Mucosa of descending colon (tissue), 3 donors: ENCODE data around the gene RELT. TPM values are rescaled to one million over a fixed set of nuclear protein-coding genes. Genes with fewer than 3 reads are reported as not detected.

Experiments
- ATAC-seq: fragments of 200-7000 bp; cut with Tn5 transposase; one replicate; pipeline ENCODE4 v1.9.1; 2020; ENCODE audit warnings: mild to moderate bottlenecking, moderate library complexity
- DNase-seq, 3 donors: peaks; one replicate each; pipeline ENCODE4 v3.0.0-alpha.2; 2020
- H3K36me3 ChIP-seq: fragments of 200-600 bp; one replicate; pipeline ENCODE4 v1.8.0; 2021; ENCODE audit warnings: low read depth, mild to moderate bottlenecking
- H3K4me1 ChIP-seq: fragments of 200-600 bp; one replicate; pipeline ENCODE4 v1.8.0; 2021; ENCODE audit warnings: low read depth, mild to moderate bottlenecking
- H3K4me3 ChIP-seq: fragments of 200-600 bp; one replicate; pipeline ENCODE4 v1.8.0; 2021; ENCODE audit warnings: mild to moderate bottlenecking
- H3K9me3 ChIP-seq: fragments of 200-600 bp; one replicate; pipeline ENCODE4 v1.8.0; 2021; ENCODE audit warnings: mild to moderate bottlenecking
- intact Hi-C, 2 donors: fragments of 100-400 bp; cut with DNase I in 1 of 2; cut with micrococcal nuclease in 1 of 2; formaldehyde crosslinking; loops; one replicate each; pipeline versions ENCODE4 v1.11.0 to v1.11.1; 2022; cut with DNase I, micrococcal nuclease
- total RNA-seq, 3 donors: library from RNA; stranded (reverse); fragmentation: NEBNext Ultra II Directional in 2 of 3; extraction: Animal tissue kit (Norgen Biotek cat#: 25700) in 2 of 3; gene quantifications; one replicate each; pipeline versions ENCODE4 v1.2.1 to v1.2.4, GENCODE V29; 2021 to 2023
- TF ChIP-seq, protein P1 (sequence below): fragments of 200-600 bp; IDR thresholded peaks from one replicate; pipeline ENCODE4 v1.8.0; 2022; ENCODE audit warnings: antibody characterized with exemption, mild to moderate bottlenecking
- donor health status: DM: no; HTN: no; CAD: no; lungs with moderate emphysema.
- donor health status: DM: no; HTN: no; CAD: no.
- donor health status: DM: no; HTN: yes; CAD: no.

RELT gene
- total RNA-seq, 3 donors from 2014 or later: 2.3 to 4.7 (median 4.4) TPM

DNA sequence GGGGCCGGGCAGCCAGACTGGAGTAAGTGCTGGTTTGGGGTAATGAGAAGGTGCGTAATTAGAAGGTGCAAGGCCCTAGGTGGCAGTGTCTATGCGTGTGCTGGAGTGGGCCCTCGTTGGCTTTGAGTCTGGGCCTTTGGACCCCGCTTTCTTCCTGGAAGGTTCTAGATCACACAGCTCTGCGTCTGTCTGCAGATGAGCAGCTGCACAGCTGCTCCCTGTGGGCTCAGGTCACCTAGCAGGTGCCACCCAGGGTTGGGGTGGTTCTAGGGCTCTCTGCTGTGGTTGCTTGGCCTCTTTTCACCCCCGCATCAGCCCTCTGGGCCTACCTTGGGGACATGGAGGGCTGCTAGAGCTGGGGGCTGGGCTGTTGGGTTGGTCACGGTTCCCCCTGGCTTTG lies 10.3 kb downstream of the RELT start:
- TF ChIP-seq, protein P1, sequence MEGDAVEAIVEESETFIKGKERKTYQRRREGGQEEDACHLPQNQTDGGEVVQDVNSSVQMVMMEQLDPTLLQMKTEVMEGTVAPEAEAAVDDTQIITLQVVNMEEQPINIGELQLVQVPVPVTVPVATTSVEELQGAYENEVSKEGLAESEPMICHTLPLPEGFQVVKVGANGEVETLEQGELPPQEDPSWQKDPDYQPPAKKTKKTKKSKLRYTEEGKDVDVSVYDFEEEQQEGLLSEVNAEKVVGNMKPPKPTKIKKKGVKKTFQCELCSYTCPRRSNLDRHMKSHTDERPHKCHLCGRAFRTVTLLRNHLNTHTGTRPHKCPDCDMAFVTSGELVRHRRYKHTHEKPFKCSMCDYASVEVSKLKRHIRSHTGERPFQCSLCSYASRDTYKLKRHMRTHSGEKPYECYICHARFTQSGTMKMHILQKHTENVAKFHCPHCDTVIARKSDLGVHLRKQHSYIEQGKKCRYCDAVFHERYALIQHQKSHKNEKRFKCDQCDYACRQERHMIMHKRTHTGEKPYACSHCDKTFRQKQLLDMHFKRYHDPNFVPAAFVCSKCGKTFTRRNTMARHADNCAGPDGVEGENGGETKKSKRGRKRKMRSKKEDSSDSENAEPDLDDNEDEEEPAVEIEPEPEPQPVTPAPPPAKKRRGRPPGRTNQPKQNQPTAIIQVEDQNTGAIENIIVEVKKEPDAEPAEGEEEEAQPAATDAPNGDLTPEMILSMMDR: no peak
- intact Hi-C loops: no loop called here
- Histone ChIP-seq H3K4me3 (no peak overlapping the region), H3K9me3 (no peaks in the 10 kb centered on the region), H3K36me3 (no peaks in the 10 kb centered on the region), H3K4me1 (peaks cover 11% of the 10 kb centered on the region)
- no peak for ATAC-seq
- peak in 1 of 3 donors; percentile 45 for DNase-seq

DNA sequence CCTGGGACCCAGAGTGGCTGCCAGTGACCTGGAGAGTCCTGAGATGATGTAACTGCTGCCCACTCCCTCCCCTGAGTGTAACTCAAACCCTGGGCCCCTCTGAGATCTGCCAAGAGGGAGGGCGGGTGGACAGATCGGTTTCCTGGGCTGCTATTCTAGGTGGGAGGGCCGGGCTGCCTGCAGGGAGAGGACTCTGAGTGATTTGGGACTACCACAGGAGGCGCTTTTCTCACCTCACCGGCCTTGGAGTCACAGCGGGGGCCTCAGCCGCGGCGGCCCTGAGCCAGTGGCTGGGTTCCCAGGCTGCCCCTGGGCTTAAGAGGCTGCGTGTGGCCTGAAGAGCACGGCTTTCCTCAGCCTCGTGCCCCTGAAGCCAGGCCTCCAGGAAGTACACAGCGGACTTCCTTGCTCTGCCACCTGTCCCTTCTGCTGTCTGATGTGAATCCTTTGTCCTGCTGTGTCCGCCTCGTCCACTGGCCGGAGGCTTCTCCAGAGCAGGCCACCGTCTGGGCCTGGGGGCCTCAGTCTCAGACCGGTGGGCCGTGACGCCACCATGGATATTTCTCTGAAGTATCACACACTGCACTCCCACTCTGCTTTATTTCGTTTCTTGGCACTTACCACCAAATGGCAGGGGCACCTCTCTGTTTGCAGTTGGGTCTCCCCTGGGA lies 11.5 kb downstream of the RELT start:
- peak in 1 of 3 donors; percentile 43 for DNase-seq
- intact Hi-C loops: no loop called here
- ATAC-seq: no peak
- Histone ChIP-seq H3K4me3 (no peak overlapping the region), H3K9me3 (no peaks in the 10 kb centered on the region), H3K36me3 (no peaks in the 10 kb centered on the region), H3K4me1 (peaks cover 9% of the 10 kb centered on the region)
- TF ChIP-seq, protein P1: no peak

DNA sequence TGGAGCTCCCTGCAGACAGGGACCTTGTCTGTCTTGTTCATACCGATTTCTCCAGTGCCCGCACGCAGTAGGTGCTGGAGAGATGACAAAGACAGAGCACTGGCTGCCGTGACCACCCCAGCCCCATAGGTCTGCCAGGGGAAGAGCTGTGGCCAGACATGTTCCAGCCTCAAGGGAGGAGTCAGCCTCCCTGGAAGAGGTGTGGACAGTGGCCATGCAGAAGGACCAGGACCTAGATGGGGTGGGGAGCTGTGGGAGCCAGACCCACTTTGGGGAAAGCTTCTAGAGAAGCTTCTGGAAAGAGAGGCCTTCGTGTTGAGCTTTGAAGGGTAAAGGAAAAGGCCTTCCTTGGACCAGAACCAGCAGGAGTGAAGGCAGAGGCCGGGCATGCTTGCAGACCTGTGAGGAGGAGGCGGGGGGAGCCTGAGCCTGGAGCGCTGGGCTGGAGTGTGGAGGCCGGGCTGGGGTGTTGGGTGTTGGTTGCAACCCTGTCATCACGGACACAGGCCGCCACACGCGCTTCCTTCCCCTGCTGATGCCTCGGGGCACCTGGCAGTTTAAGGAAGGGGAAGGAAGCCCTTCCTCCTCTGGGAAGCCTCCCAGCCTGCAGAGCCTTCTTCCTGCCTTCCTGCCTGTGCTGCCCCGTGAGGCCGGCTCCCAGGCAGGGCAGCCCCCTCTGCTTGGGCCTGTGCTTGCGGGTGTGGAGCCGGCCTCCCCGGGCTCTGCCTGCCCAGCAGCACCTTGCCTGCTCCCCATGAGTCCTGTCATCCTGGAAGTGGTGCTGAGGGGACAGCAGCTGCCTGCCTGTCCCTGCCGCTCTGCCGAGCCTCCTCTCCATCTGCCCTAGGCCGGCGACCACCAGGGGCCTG lies 12.3 kb downstream of the RELT start:
- Histone ChIP-seq H3K36me3 (no peaks in the 10 kb centered on the region), H3K4me3 (no peak overlapping the region), H3K9me3 (no peaks in the 10 kb centered on the region), H3K4me1 (peaks cover 3% of the 10 kb centered on the region)
- TF ChIP-seq, protein P1: no peak
- DNase-seq (peak in 2 of 3 donors; percentile 29 to 77), ATAC-seq (no peak)
- intact Hi-C loops: no loop called here

DNA sequence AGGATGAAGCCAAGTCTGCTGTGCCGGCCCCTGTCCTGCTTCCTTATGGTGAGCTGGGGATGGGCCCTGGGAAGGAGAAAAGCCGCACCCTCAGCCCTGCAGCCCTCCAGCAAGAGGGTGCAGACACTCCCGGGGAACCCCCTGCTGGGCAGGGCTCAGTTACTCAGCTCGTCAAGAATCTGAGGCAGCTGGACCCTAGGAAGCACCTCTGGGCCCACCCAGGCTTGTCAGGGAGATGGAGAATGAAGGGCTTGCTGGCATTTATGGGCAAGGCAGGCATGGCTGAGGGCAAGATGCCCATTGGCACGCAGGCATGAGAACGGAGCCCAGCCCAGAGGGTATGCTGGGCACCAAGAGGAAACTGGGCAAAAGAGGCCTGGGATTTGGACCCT lies 12.9 kb downstream of the RELT start:
- Histone ChIP-seq H3K4me1 (peaks cover 2% of the 10 kb centered on the region), H3K4me3 (no peak overlapping the region), H3K36me3 (no peaks in the 10 kb centered on the region), H3K9me3 (no peaks in the 10 kb centered on the region)
- ATAC-seq (no peak), DNase-seq (peak in 1 of 3 donors; percentile 54)
- TF ChIP-seq, protein P1: no peak
- intact Hi-C loops: no loop called here

DNA sequence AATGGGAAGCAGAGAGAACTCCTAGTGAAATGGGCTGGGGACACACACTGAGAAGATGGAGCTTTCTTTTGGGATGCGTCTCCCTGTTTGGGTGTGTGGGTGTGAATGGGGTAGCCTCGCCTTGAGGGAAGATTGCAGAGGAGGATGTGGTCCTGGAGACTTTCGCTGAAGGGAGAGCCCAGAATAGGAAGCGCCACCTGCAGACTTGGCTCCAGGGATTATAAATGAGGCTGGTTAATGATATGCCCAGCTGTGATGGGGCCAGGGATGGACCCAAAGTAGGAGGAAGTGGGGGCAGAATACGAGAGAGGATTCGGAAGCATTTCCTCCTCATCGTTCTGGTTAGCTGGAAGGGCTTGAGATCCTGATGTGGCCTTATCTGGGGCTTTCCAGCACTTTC lies 13.7 kb downstream of the RELT start:
- peak in 1 of 3 donors; percentile 6 for DNase-seq
- H3K36me3 ChIP-seq: no peaks in the 10 kb centered on the region
- no peak overlapping the region for H3K4me3 ChIP-seq
- H3K4me1 ChIP-seq: no peaks in the 10 kb centered on the region
- intact Hi-C loops: no loop called here
- TF ChIP-seq, protein P1: no peak
- H3K9me3 ChIP-seq: no peaks in the 10 kb centered on the region
- ATAC-seq: no peak
